SK-N-SH (cell line): ENCODE results near the gene HOXB7. TPM values are rescaled to one million over a fixed set of nuclear protein-coding genes. Genes with fewer than 3 reads are reported as not detected.

Experiments used
- CTCF ChIA-PET: fragments of 300-600, 350-600 bp; formaldehyde crosslinking; extraction: SDS; loops from one replicate; lab custom pipeline; 2021; lab: Yijun Ruan, JAX
- POLR2A ChIA-PET: fragments of 350-600 bp; sonication (Branson Sonifier 250); formaldehyde crosslinking; extraction: SDS; loops from one replicate; lab custom pipeline; 2020; ENCODE audit warnings: antibody characterized with exemption, inconsistent platforms; lab: Yijun Ruan, JAX
- DNase-seq: peaks from one replicate; pipeline ENCODE4 v3.0.0; 2012
- H2AFZ ChIP-seq: fragments of 200-600 bp; sonication (generic); 2 replicates; pipeline ENCODE4 v1.8.1; 2016; ENCODE audit warnings: antibody characterized with exemption, mild to moderate bottlenecking, low read depth
- H3F3A ChIP-seq: fragments of 200-600 bp; sonication (generic); replicated peaks from 2 replicates; pipeline ENCODE3; 2016; ENCODE audit warnings: antibody characterized with exemption, mild to moderate bottlenecking; ENCODE audit not compliant: insufficient read depth
- H3K27ac ChIP-seq, 2 experiments: fragments of 200-500 bp in 1 of 2; fragments of 200-600 bp in 1 of 2; sonication (Bioruptor generic) in 1 of 2; sonication (generic), shearing (Covaris generic) in 1 of 2; 2 replicates each; pipeline versions ENCODE4 v1.5.1 to v1.6.1; 2014 to 2016; ENCODE audit warnings: low read depth in 2 of 2, inconsistent platforms in 1 of 2, low read length in 1 of 2, mild to moderate bottlenecking in 1 of 2, mixed read lengths in 1 of 2
- H3K27me3 ChIP-seq: fragments of 200-600 bp; sonication (generic), shearing (Covaris generic); 2 replicates; pipeline ENCODE4 v1.6.1; 2016; ENCODE audit warnings: mixed run types; ENCODE audit not compliant: insufficient read depth
- H3K36me3 ChIP-seq, 2 experiments: fragments of 200-500 bp in 1 of 2; fragments of 200-600 bp in 1 of 2; sonication (Bioruptor generic) in 1 of 2; sonication (generic) in 1 of 2; replicated peaks in 1 of 2; 2 replicates each; pipeline versions ENCODE3 to v1.5.1; 2014 to 2016; ENCODE audit warnings: low read length in 1 of 2, mild to moderate bottlenecking in 1 of 2; ENCODE audit not compliant: insufficient read depth in 2 of 2, control insufficient read depth in 1 of 2
- H3K4me1 ChIP-seq, 2 experiments: fragments of 200-500 bp in 1 of 2; fragments of 200-600 bp in 1 of 2; sonication (Bioruptor generic) in 1 of 2; sonication (generic), shearing (Covaris generic) in 1 of 2; 2 replicates each; pipeline versions ENCODE4 v1.5.1 to v1.6.1; 2014 to 2016; ENCODE audit warnings: low read depth in 1 of 2, low read length in 1 of 2, mixed run types in 1 of 2; ENCODE audit not compliant: insufficient read depth in 2 of 2, control insufficient read depth in 1 of 2
- H3K4me2 ChIP-seq: fragments of 200-600 bp; sonication (generic), shearing (Covaris generic); 2 replicates; pipeline ENCODE4 v1.6.1; 2017; ENCODE audit warnings: mixed run types
- H3K4me3 ChIP-seq, 2 experiments: fragments of 200-500 bp in 1 of 2; fragments of 200-600 bp in 1 of 2; sonication (Bioruptor generic) in 1 of 2; sonication (generic), shearing (Covaris generic) in 1 of 2; 2 replicates each; pipeline versions ENCODE4 v1.5.1 to v1.8.1; 2014 to 2016; ENCODE audit warnings: low read depth in 2 of 2, inconsistent platforms in 1 of 2, low read length in 1 of 2, mild to moderate bottlenecking in 1 of 2, mixed read lengths in 1 of 2, moderate library complexity in 1 of 2
- H3K79me2 ChIP-seq: fragments of 200-600 bp; sonication (generic); 2 replicates; pipeline ENCODE4 v1.8.1; 2017; ENCODE audit warnings: mild to moderate bottlenecking; ENCODE audit not compliant: insufficient read depth
- H3K9ac ChIP-seq: fragments of 200-600 bp; sonication (generic); 2 replicates; pipeline ENCODE4 v1.6.1; 2017; ENCODE audit warnings: mixed run types
- H3K9me2 ChIP-seq: fragments of 200-600 bp; sonication (generic); 2 replicates; pipeline ENCODE4 v1.6.1; 2017; ENCODE audit warnings: mixed run types
- H3K9me3 ChIP-seq: fragments of 200-600 bp; sonication (generic); 2 replicates; pipeline ENCODE4 v1.6.1; 2017; ENCODE audit warnings: mixed run types, mild to moderate bottlenecking, moderate library complexity
- H4K20me1 ChIP-seq: fragments of 200-600 bp; sonication (generic); 2 replicates; pipeline ENCODE4 v1.6.1; 2017; ENCODE audit warnings: mild to moderate bottlenecking, mixed run types; ENCODE audit not compliant: insufficient read depth
- CHD2 ChIP-seq: fragments of 150-350 bp; IDR thresholded peaks from 2 replicates; pipeline ENCODE4 v1.6.1; 2018; ENCODE audit warnings: low read length; ENCODE audit not compliant: partially characterized antibody
- ELF1 ChIP-seq: IDR thresholded peaks from 2 replicates; pipeline ENCODE4 v1.4.0; 2012
- EZH2phosphoT487 ChIP-seq: fragments of 200-600 bp; sonication (generic); IDR thresholded peaks from 2 replicates; pipeline ENCODE4 v1.6.1; 2017; ENCODE audit warnings: low read depth, mixed run types, mild to moderate bottlenecking, antibody characterized with exemption, moderate library complexity, borderline replicate concordance
- FOSL2 ChIP-seq: IDR thresholded peaks from 2 replicates; pipeline ENCODE4 v1.4.0; 2012; ENCODE audit warnings: low read depth, mild to moderate bottlenecking, moderate library complexity, borderline replicate concordance
- NRF1 ChIP-seq: IDR thresholded peaks from 2 replicates; pipeline ENCODE4 v1.6.1; 2012; ENCODE audit warnings: low read depth, mild to moderate bottlenecking, low read length
- PBX3 ChIP-seq: IDR thresholded peaks from 2 replicates; pipeline ENCODE4; 2012
- REST ChIP-seq: IDR thresholded peaks from 2 replicates; pipeline ENCODE4 v1.6.1; 2012; ENCODE audit warnings: mild to moderate bottlenecking, low read depth, low read length, moderate library complexity
- SIN3A ChIP-seq: IDR thresholded peaks from 2 replicates; pipeline ENCODE4 v1.6.1; 2012; ENCODE audit warnings: low read depth, mild to moderate bottlenecking, low read length, moderate library complexity, borderline replicate concordance
- SMC3 ChIP-seq: IDR thresholded peaks from 2 replicates; pipeline ENCODE4 v1.6.1; 2012; ENCODE audit warnings: low read depth, low read length, improper control_type of control experiment
- TAF1 ChIP-seq: IDR thresholded peaks from 2 replicates; pipeline ENCODE4 v1.6.1; 2012; ENCODE audit warnings: low read depth, mild to moderate bottlenecking, low read length, moderate library complexity, borderline replicate concordance
- TCF12 ChIP-seq: IDR thresholded peaks from 2 replicates; pipeline ENCODE4 v1.4.0; 2012
- WGBS: methylation state at CpG from one replicate; pipeline ENCODE4 v1.1.6; 2017; ENCODE audit warnings: low lambda C conversion rate; 5-methylcytosine and 5-hydroxymethylcytosine counted together
- polyA plus RNA-seq, 3 experiments: library from polyadenylated mRNA; depleted of rRNA; stranded (reverse); fragments of >200 nt; gene quantifications; 2 replicates each; pipeline ENCODE4 v1.2.3, GENCODE V29; 2012

Gene HOXB7
- polyA plus RNA-seq, 1 of the 3 experiments (the other 2 are of a cell fraction), result not detected

DNA sequence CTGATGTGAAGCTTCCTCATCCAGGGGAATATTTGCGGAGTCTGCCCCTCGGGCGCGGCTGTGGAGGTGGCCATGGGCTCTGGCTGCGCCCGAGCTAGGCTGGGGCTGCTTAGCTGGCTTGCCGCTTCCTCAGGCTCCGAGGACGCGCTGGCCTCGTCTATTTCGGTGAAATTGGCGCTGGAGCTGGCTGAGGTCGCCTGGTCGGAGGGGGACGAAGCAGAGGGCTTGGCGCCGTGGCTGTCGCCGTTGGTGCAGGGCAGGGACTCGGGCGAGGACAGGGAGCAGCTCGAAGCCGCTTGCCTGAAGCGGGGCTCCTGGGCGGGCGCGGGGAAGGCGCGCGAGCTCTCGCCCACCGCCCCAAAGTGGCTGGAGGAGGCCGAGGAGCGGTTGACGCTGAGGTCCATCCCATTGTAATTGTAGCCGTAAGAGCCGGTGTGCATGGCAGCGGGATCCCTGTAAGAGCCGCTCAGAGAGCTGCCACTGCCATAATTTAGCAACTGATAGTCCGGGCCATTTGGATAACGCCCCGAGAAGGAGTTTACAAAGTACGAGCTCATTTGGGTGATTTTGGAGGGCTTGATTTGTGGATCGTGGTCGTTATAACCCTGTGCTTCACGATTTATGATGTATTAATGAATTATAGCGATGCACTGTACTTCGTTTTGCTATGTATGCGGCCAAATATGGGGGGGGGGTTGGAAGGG, 17.5 kb downstream of the HOXB7 start, which contains the start of gene HOXB5:
TSS of gene HOXB5 (minus strand) at position 654 of the 704 bp plus-strand sequence. CDS start at position 557, 97 bp downstream.
- Histone ChIP-seq H3K4me2 (peak within 1 kb of the TSS; percentile 34; the same call in 1 of the 2 replicates), H3K9me3 (no peaks in the 10 kb centered on the region), H3F3A (peaks cover 4% of the 10 kb centered on the region), H3K27ac (no peak within 1 kb of the TSS), H3K9me2 (no peaks in the 10 kb centered on the region), H3K9ac (no peak within 1 kb of the TSS), H3K27me3 (peaks cover 98% of the 10 kb centered on the region), H3K79me2 (no peaks in the 10 kb centered on the region), H3K4me3 (peak within 1 kb of the TSS in 1 of 2 experiments; percentile 8; a peak in 1 of 4 replicates), H3K4me1 (0 out of 4 replicates have a peak, but pooled peaks cover 0 to 4% of the 10 kb centered on the region in 2 experiments), H3K36me3 (no peaks in the 10 kb centered on the region), H2AFZ (peak within 1 kb of the TSS; percentile 53; the same call in 1 of the 2 replicates), H4K20me1 (peaks cover 2% of the 10 kb centered on the region; the same call in 1 of the 2 replicates)
- ChIA-PET CTCF (interaction anchor here (0.6 to 3.7 kb wide), 41 partner anchors 13 to 462 kb away, joined by 3 to 20 read pairs (median 4); partner anchors contain the start of genes HOXB1 and HOXB8), POLR2A (no interaction called here)
- TF ChIP-seq NRF1, result no peak
- TF ChIP-seq EZH2phosphoT487, result no peak
- TF ChIP-seq SMC3, result no peak
- no peak for TF ChIP-seq CHD2
- no peak for TF ChIP-seq TCF12
- no peak for TF ChIP-seq TAF1
- TF ChIP-seq FOSL2, result no peak
- TF ChIP-seq REST, result no peak
- no peak for TF ChIP-seq PBX3
- no peak for TF ChIP-seq SIN3A
- TF ChIP-seq ELF1, result no peak
- 7% methylated on average over 50 of the region's 50 CpGs for WGBS
- DNase-seq, result no peak
